Liver (tissue), 9 donors: Measurements from ENCODE around the gene DIRAS2. TPM values are rescaled to one million over a fixed set of nuclear protein-coding genes. Genes with fewer than 3 reads are reported as not detected.

Experiments used
- DNase-seq: peaks from one replicate; pipeline ENCODE4 v3.0.0-alpha.2; 2017; ENCODE audit warnings: low spot score
- H3K27ac ChIP-seq, 2 donors: one replicate each; pipeline ENCODE4 v1.7.0; 2013; ENCODE audit warnings: inconsistent platforms in 2 of 2, low read length in 2 of 2, control low read depth in 1 of 2, low read depth in 1 of 2, mild to moderate bottlenecking in 1 of 2
- H3K27me3 ChIP-seq, 4 donors: one replicate each; pipeline versions ENCODE4 v1.6.1 to v1.7.0; 2013; ENCODE audit warnings: low read length in 3 of 4, inconsistent platforms in 1 of 4, mild to moderate bottlenecking in 1 of 4, moderate library complexity in 1 of 4; ENCODE audit not compliant: control insufficient read depth in 4 of 4, insufficient read depth in 4 of 4
- H3K36me3 ChIP-seq, 4 donors: one replicate each; pipeline versions ENCODE4 v1.6.1 to v1.7.0; 2013; ENCODE audit warnings: low read length in 3 of 4, mild to moderate bottlenecking in 3 of 4, low read depth in 1 of 4, moderate library complexity in 1 of 4; ENCODE audit not compliant: control insufficient read depth in 4 of 4, insufficient read depth in 3 of 4
- H3K4me1 ChIP-seq, 4 donors: one replicate each; pipeline versions ENCODE4 v1.6.1 to v1.7.0; 2013; ENCODE audit warnings: low read length in 3 of 4, mild to moderate bottlenecking in 3 of 4, moderate library complexity in 1 of 4; ENCODE audit not compliant: control insufficient read depth in 4 of 4, insufficient read depth in 4 of 4
- H3K4me3 ChIP-seq, 3 donors: one replicate each; pipeline versions ENCODE4 v1.6.1 to v1.7.0; 2013; ENCODE audit warnings: low read length in 3 of 3, control low read depth in 1 of 3, low read depth in 1 of 3, mild to moderate bottlenecking in 1 of 3
- H3K9ac ChIP-seq, 2 donors: one replicate each; pipeline ENCODE4 v1.7.0; 2013; ENCODE audit warnings: low read length in 2 of 2, mild to moderate bottlenecking in 2 of 2, moderate library complexity in 2 of 2, control low read depth in 1 of 2, low read depth in 1 of 2
- H3K9me3 ChIP-seq, 4 donors: one replicate each; pipeline versions ENCODE4 v1.6.1 to v1.7.0; 2013; ENCODE audit warnings: low read length in 3 of 4; ENCODE audit not compliant: control insufficient read depth in 4 of 4
- EGR1 ChIP-seq, 2 donors: IDR thresholded peaks; 2 replicates each; pipeline ENCODE4 v1.6.1; 2016 to 2018; ENCODE audit warnings: antibody characterized with exemption in 2 of 2, low read depth in 2 of 2
- FOXA1 ChIP-seq: IDR thresholded peaks from 2 replicates; pipeline ENCODE4 v1.6.1; 2016; ENCODE audit warnings: antibody characterized with exemption
- FOXA2 ChIP-seq: IDR thresholded peaks from 2 replicates; pipeline ENCODE4 v1.6.1; 2016; ENCODE audit warnings: antibody characterized with exemption
- HNF4A ChIP-seq, 2 donors: conservative IDR thresholded peaks; 2 replicates each; pipeline ENCODE4 v1.6.1; 2016; ENCODE audit warnings: antibody characterized with exemption in 2 of 2, mild to moderate bottlenecking in 2 of 2
- HNF4G ChIP-seq: IDR thresholded peaks from 2 replicates; pipeline ENCODE4 v1.6.1; 2016; ENCODE audit warnings: antibody characterized with exemption
- JUND ChIP-seq, 2 donors: IDR thresholded peaks; 2 replicates each; pipeline ENCODE4 v1.6.1; 2016; ENCODE audit warnings: antibody characterized with exemption in 2 of 2
- NR2F2 ChIP-seq: IDR thresholded peaks from 2 replicates; pipeline ENCODE4 v1.6.1; 2016; ENCODE audit warnings: antibody characterized with exemption
- RAD21 ChIP-seq, 2 donors: IDR thresholded peaks; 2 replicates each; pipeline ENCODE4 v1.6.1; 2016; ENCODE audit warnings: antibody characterized with exemption in 2 of 2, mild to moderate bottlenecking in 2 of 2
- RXRA ChIP-seq, 2 donors: IDR thresholded peaks; 2 replicates each; pipeline ENCODE4 v1.6.1; 2017 to 2018; ENCODE audit warnings: antibody characterized with exemption in 2 of 2, mild to moderate bottlenecking in 1 of 2
- SP1 ChIP-seq: IDR thresholded peaks from 2 replicates; pipeline ENCODE4 v1.6.1; 2018; ENCODE audit warnings: antibody characterized with exemption, mild to moderate bottlenecking
- YY1 ChIP-seq: IDR thresholded peaks from 2 replicates; pipeline ENCODE4 v1.6.1; 2016; ENCODE audit warnings: antibody characterized with exemption, mild to moderate bottlenecking
- WGBS: extraction: QIAGEN DNeasy Blood & Tissue Kit; methylation state at CpG from one replicate; pipeline ENCODE4 v1.1.7; 2013; 5-methylcytosine and 5-hydroxymethylcytosine counted together
- polyA plus RNA-seq, 2 donors: library from polyadenylated mRNA; stranded (reverse) in 1 of 2; unstranded in 1 of 2; fragments of 200-250 nt in 1 of 2; fragments of >200 nt in 1 of 2; fragmentation: Nextera tagmentation in 1 of 2; extraction: Ambion mirVana in 1 of 2; gene quantifications; one replicate each; pipeline versions ENCODE4 v1.2.1 to v1.2.3, GENCODE V29; 2013 to 2015
- total RNA-seq, 2 donors: library from RNA; depleted of rRNA; stranded (reverse); fragments of >200 nt; gene quantifications; one replicate each; pipeline ENCODE4 v1.2.3, GENCODE V29; 2014
- TF ChIP-seq, protein P1 (sequence below): IDR thresholded peaks from 2 replicates; pipeline ENCODE4 v1.6.1; 2016; ENCODE audit warnings: antibody characterized with exemption, mild to moderate bottlenecking
- TF ChIP-seq, protein P2 (sequence below): IDR thresholded peaks from 2 replicates; pipeline ENCODE4 v1.6.1; 2016; ENCODE audit warnings: antibody characterized with exemption
- TF ChIP-seq, protein P3 (sequence below): fragments of 150-350 bp; IDR thresholded peaks from 2 replicates; pipeline ENCODE4 v1.5.1; 2017; ENCODE audit warnings: improper control_type of control experiment, low read depth, low read length; ENCODE audit not compliant: missing input control
- TF ChIP-seq, protein P4 (sequence below): IDR thresholded peaks from 2 replicates; pipeline ENCODE4 v1.6.1; 2016; ENCODE audit warnings: antibody characterized with exemption
- donor health status: healthy.
- donor health status: healthy.
- donor health status: healthy.
- donor health status: healthy.
- donor health status: healthy.

The DIRAS2 gene
- total and polyA plus RNA-seq, 4 donors = 0.14 to 0.53 (median 0.25) TPM; not detected in 1

DNA sequence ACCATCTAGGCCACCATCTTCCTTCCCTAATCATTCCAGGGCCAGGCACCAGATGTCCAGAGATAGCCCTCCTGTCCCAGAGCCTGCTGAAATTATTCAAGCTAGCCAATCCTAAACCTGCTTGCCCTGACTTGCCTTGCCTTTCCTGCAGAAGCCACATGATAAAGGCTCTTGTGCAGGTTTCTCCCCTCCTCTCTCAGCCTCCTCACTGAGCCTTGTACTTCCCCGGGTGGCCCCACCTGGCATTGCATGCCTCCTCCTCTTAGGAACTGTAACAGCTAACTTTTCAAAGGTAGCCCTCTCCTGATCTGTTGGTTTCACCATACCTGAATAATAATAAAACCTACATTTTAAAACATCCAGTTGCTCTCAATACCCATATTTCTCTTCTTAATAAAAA, 42.6 kb downstream of the DIRAS2 start:
- H3K9me3 ChIP-seq = no peaks in the 10 kb centered on the region
- no peak overlapping the region for H3K4me3 ChIP-seq
- H3K27me3 ChIP-seq = no peaks in the 10 kb centered on the region
- no peak overlapping the region for H3K27ac ChIP-seq
- no peak overlapping the region for H3K9ac ChIP-seq
- WGBS = 60% methylated on average over 1 of the region's 1 CpG
- TF ChIP-seq SP1 (no peak), HNF4A (conservative IDR thresholded peaks at IDR 0.05) (no peak), FOXA1 (no peak), YY1 (no peak), RXRA (IDR thresholded peaks at IDR 0.05) (no peak)
- TF ChIP-seq, protein P1, sequence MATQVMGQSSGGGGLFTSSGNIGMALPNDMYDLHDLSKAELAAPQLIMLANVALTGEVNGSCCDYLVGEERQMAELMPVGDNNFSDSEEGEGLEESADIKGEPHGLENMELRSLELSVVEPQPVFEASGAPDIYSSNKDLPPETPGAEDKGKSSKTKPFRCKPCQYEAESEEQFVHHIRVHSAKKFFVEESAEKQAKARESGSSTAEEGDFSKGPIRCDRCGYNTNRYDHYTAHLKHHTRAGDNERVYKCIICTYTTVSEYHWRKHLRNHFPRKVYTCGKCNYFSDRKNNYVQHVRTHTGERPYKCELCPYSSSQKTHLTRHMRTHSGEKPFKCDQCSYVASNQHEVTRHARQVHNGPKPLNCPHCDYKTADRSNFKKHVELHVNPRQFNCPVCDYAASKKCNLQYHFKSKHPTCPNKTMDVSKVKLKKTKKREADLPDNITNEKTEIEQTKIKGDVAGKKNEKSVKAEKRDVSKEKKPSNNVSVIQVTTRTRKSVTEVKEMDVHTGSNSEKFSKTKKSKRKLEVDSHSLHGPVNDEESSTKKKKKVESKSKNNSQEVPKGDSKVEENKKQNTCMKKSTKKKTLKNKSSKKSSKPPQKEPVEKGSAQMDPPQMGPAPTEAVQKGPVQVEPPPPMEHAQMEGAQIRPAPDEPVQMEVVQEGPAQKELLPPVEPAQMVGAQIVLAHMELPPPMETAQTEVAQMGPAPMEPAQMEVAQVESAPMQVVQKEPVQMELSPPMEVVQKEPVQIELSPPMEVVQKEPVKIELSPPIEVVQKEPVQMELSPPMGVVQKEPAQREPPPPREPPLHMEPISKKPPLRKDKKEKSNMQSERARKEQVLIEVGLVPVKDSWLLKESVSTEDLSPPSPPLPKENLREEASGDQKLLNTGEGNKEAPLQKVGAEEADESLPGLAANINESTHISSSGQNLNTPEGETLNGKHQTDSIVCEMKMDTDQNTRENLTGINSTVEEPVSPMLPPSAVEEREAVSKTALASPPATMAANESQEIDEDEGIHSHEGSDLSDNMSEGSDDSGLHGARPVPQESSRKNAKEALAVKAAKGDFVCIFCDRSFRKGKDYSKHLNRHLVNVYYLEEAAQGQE = no peak
- no peaks in the 10 kb centered on the region for H3K36me3 ChIP-seq
- H3K4me1 ChIP-seq = no peaks in the 10 kb centered on the region
- no peak for DNase-seq

DNA sequence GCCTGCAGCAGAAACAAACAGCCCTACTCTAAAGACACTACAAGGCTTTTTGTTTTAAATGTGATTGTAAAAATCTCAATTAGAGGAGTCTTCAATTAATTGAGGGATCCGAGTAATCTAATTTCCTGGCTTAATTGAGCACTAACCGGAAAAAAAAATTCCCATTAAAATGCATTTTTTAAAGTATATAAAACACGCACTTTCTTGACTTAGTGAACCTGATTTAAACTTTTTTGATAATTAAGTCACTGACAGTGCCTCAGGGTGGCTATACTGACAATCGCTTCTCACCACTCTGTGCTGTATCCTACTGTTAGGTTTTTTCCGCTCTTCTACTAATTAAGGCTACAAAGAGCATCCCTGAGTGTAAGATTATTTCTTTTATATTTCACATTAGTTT, 44.4 kb downstream of the DIRAS2 start:
- TF ChIP-seq RXRA (IDR thresholded peaks at IDR 0.05) (no peak), NR2F2 (no peak), SP1 (no peak), YY1 (no peak), EGR1 (IDR thresholded peaks at IDR 0.05; ENCODE audit: low read depth in 2 of 2) (no peak), FOXA1 (no peak), JUND (IDR thresholded peaks at IDR 0.05) (no peak), HNF4G (no peak), FOXA2 (no peak), RAD21 (IDR thresholded peaks at IDR 0.05) (no peak)
- TF ChIP-seq, protein P2, sequence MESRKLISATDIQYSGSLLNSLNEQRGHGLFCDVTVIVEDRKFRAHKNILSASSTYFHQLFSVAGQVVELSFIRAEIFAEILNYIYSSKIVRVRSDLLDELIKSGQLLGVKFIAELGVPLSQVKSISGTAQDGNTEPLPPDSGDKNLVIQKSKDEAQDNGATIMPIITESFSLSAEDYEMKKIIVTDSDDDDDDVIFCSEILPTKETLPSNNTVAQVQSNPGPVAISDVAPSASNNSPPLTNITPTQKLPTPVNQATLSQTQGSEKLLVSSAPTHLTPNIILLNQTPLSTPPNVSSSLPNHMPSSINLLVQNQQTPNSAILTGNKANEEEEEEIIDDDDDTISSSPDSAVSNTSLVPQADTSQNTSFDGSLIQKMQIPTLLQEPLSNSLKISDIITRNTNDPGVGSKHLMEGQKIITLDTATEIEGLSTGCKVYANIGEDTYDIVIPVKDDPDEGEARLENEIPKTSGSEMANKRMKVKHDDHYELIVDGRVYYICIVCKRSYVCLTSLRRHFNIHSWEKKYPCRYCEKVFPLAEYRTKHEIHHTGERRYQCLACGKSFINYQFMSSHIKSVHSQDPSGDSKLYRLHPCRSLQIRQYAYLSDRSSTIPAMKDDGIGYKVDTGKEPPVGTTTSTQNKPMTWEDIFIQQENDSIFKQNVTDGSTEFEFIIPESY = no peak
- TF ChIP-seq, protein P3, sequence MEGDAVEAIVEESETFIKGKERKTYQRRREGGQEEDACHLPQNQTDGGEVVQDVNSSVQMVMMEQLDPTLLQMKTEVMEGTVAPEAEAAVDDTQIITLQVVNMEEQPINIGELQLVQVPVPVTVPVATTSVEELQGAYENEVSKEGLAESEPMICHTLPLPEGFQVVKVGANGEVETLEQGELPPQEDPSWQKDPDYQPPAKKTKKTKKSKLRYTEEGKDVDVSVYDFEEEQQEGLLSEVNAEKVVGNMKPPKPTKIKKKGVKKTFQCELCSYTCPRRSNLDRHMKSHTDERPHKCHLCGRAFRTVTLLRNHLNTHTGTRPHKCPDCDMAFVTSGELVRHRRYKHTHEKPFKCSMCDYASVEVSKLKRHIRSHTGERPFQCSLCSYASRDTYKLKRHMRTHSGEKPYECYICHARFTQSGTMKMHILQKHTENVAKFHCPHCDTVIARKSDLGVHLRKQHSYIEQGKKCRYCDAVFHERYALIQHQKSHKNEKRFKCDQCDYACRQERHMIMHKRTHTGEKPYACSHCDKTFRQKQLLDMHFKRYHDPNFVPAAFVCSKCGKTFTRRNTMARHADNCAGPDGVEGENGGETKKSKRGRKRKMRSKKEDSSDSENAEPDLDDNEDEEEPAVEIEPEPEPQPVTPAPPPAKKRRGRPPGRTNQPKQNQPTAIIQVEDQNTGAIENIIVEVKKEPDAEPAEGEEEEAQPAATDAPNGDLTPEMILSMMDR = no peak
- TF ChIP-seq, protein P4, sequence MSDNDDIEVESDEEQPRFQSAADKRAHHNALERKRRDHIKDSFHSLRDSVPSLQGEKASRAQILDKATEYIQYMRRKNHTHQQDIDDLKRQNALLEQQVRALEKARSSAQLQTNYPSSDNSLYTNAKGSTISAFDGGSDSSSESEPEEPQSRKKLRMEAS = no peak
- TF ChIP-seq, protein P1 = no peak
- Histone ChIP-seq H3K4me1 (no peaks in the 10 kb centered on the region), H3K4me3 (no peak overlapping the region), H3K9ac (no peak overlapping the region), H3K27me3 (no peaks in the 10 kb centered on the region), H3K27ac (no peak overlapping the region), H3K36me3 (no peaks in the 10 kb centered on the region), H3K9me3 (peaks cover 0 to 2% (median 0%) of the 10 kb centered on the region in 4 donors)
- 91% methylated on average over 5 of the region's 5 CpGs for WGBS
- DNase-seq = no peak
